22Rv1 (cell line): ENCODE measurements around the gene CACNA2D4.

Source experiments
- H3K27ac ChIP-seq: fragments of 450-650 bp; 2 replicates; pipeline ENCODE4 v1.5.1; 2017
- ZFX ChIP-seq: fragments of 450-650 bp; IDR thresholded peaks from 2 replicates; pipeline ENCODE4 v1.6.1; 2017; ENCODE audit warnings: antibody characterized with exemption, borderline replicate concordance
- TF ChIP-seq, protein P1 (sequence below): fragments of 450-650 bp; IDR thresholded peaks from 2 replicates; pipeline ENCODE4 v1.5.1; 2017; ENCODE audit warnings: mild to moderate bottlenecking

The CACNA2D4 gene

DNA sequence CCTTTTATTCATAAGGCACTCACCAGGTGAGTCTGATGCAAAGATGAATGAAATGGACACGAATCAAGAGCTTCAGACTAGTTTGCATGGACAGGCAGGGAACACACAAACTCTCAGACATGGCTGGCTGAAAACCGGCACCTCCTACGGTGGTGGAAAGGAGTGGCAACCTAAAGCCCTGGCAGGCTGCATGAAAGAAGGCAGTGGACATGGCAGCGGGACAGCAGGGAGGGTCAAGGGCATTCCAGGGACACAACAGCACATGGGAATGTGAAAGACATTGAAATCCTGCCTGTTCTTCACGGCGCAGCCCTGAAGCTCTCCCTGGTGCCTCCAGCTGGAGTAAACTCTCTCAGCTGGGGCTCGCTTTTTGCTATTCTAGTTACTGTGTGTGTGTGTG lies 114.7 kb downstream of the CACNA2D4 start:
- TF ChIP-seq, protein P1, sequence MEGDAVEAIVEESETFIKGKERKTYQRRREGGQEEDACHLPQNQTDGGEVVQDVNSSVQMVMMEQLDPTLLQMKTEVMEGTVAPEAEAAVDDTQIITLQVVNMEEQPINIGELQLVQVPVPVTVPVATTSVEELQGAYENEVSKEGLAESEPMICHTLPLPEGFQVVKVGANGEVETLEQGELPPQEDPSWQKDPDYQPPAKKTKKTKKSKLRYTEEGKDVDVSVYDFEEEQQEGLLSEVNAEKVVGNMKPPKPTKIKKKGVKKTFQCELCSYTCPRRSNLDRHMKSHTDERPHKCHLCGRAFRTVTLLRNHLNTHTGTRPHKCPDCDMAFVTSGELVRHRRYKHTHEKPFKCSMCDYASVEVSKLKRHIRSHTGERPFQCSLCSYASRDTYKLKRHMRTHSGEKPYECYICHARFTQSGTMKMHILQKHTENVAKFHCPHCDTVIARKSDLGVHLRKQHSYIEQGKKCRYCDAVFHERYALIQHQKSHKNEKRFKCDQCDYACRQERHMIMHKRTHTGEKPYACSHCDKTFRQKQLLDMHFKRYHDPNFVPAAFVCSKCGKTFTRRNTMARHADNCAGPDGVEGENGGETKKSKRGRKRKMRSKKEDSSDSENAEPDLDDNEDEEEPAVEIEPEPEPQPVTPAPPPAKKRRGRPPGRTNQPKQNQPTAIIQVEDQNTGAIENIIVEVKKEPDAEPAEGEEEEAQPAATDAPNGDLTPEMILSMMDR = no peak
- no peak for TF ChIP-seq ZFX
- no peak overlapping the region for H3K27ac ChIP-seq

DNA sequence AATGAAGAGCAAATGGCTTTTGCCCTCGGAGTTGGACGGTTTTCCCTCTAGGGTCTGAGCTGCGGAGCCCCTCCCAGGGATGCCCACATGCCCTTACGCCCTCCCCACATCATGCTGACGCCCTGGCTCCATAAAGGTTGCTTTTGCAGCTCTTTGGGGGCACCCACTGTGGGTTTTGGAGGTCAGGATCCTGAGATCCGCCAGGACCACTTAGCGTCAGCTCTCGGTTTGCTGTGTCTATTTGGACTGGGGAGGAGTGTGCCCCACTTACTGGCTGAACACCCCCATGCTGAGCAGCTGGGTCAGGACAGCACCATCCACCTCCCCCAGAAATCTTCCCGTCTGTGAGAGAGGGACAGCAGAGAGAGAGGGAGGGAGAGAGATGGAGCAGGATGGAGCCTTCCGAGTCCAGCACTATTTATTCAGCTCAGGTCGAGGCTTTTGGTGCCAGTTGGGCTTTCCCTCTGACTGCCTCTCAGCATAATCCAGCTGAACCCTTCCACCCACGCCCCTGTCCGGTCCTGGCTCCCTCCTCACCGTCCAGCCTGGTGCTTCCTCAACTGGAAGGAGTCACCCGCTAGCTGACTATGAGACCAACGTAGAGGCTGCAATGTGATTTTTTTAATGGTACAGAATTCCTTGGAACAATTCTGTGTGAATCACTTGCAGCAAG lies 117.0 kb downstream of the CACNA2D4 start:
- no peak overlapping the region for H3K27ac ChIP-seq
- TF ChIP-seq ZFX = no peak
- TF ChIP-seq, protein P1 = no peak

DNA sequence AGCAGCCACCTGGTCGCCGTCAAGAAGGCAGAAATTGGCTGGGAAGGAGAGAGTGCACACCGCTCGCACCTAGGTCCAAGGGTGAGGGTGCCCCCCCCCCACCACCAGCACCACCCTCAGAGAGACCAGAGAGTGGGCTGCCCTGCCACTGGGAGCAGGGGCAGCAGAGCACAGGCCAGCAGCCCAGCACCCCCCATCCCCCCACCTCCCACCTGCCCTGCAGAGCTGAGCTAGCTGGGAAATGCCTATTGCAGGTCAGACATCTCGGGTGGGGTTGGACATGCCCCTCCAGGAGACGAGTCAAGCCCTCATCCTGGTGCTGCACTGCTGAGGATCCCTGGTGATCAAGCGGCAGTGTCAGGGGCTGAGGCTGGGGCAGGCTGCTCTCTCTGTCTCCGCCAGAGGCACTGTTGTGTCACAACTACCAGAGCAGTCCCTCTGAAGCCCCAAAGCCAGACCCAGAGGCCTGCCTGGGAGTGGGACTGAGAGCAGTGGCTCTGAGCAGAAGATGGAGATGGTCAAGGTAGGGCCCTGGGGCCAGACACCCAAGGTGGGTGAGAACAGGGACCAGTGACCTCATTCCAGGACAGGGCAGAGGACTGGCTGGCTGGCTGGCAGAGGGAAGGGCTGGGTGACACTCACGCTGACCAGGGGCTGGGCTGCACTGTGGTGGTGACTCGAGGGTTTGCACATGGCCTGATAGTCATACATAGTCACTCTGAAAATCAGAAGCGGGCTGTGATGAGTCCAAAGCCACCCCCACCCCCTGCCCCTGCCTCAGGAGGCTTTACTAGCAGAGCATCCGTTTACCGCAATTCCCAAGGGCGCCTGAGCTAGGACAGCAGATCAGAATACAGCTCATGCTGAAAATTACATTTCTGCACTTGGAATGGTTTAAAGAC lies 117.8 kb downstream of the CACNA2D4 start:
- H3K27ac ChIP-seq = no peak overlapping the region
- no peak for TF ChIP-seq ZFX
- TF ChIP-seq, protein P1 = peak; percentile 45

DNA sequence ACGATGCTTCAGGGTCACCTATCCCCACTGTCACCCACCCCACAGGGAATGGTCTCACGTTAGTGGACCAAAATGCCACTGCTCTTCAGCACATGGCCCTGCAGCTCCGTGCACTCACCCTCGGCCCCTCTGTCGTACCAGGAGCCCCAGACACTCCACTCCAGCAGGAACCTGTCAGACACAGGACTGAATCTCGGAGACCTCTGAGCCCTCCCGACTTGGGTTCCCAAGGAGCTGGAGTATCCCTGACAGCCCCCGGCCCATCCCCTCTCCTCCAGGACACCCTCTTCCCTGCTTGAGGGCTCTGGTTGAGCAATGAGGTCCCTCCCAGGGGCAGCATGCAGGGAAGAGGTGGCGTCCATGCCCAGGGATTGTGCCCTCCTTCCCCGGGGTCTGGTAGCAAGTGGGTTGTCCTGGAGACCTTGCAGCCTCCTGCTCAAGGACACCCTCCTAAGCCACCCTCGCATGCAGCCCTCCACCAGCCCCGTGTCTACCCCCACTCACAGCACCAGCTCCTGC lies 118.5 kb downstream of the CACNA2D4 start:
- TF ChIP-seq ZFX = no peak
- TF ChIP-seq, protein P1 = no peak
- H3K27ac ChIP-seq = no peak overlapping the region

DNA sequence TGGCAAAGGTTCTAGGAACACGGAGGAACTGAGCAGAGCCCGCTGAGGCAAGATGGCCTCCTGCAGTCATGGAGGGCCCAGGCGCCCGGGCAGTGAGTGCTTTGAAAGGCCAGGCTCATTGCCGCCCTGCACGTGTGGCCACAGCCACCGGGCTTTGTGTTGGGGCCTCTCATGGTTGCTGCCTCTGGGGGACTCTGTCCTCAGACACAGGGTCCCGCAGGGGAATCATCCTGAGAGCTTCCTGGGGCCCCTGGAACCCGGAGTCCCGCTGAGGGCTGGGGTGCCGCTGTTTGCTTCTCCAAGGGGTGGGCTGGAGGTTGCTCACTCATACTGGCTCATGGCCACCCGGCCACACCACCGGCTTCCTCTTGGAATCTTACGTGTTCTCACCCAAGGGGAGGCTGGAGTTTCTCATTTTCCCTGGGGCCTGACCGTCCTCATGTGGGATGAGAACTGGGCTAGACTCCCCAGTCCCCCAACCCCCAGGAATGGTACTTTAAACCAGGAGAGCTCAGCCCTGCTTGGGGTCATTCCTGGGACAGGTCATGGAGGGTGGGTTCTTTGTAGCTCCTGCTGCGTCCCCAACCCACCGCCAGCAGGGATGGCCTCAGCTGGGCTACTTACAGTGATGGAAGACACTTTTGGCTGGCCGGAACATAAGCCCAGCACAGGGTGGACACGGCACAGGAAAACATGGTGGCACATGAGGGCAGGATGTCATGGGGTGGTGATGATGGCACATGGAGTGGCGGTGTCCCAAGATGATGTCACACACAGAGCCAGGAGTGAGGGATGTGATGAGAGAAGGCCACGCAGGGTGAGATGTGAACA lies 119.2 kb downstream of the CACNA2D4 start:
- TF ChIP-seq, protein P1 = no peak
- no peak for TF ChIP-seq ZFX
- no peak overlapping the region for H3K27ac ChIP-seq

DNA sequence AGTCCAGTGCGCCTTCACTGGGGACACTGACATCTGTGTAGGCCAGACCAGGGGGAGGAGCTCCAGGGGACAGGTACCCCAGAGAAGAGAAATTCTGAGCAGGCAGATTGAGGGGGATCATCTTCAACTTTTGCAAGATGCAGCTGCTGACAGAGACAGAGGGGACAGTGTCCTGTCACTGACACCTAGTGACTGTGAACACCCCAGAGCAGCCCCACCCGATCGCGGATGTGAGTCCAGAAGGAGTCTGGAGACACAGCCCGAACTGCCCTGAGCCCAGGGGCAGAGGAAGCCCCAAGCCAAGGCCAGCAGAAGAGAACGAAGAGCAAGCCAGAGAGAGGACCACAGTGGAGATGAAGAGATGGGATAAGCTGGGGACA lies 119.8 kb downstream of the CACNA2D4 start:
- TF ChIP-seq ZFX = no peak

DNA sequence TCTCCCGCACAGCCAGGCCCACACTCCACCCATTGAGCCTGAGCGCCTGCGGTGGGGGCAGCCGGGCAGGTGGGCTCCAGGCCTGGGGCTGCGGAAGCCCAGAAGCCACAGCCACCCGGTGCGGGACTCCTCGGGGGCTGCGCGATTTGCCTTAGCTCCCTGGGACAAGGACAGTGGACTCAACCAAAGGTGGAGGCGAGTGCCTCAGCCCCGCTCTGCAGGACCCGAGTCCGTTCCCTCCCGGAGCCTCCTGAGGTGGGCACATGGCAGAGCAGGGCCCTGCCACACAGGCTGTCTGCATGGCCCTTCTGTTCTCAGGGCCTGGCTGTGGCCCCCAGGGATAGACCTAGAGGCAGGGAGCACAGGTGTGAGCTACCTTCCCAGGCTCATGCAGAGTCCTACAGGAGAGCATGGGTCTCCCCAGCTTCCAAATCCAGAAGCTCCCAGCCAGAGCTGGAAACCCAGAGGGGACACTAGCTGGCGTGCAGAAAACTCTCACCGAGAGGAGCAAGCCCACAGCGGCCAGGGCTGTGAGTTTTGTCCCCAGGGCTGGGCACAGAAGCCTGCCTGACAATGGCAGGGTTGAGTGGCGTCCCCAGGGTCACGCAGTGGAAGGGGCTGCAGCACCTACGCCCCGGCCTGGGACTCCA lies 120.3 kb downstream of the CACNA2D4 start:
- H3K27ac ChIP-seq = no peak overlapping the region
- TF ChIP-seq ZFX = no peak
- TF ChIP-seq, protein P1 = no peak

More for the DNA sequence above, 119.8 kb downstream of the CACNA2D4 start:
- no peak overlapping the region for H3K27ac ChIP-seq
